Stimulated activated CD8-positive, alpha-beta memory T cell treated with anti-CD3 and anti-CD28 coated beads, Interleukin-12 subunit alpha, Interleukin-12 subunit beta, amount 100 ng/mL, for 24 hours (primary cell): ENCODE measurements around the gene TMCO6.
"Not testable (repeated sequence)": the region's sequence is repeated elsewhere in the genome, so short reads cannot be mapped to it uniquely, and the experiment has no call there.

Experiments
- DNase-seq: peaks from one replicate; pipeline ENCODE4 v3.0.0-alpha.2; 2020; ENCODE audit errors: extremely low read depth

Gene TMCO6

GRCh38 chr5:140639148-140639981, at the start of gene TMCO6:
Gene TMCO6 (plus strand): TSS chr5:140639451. CDS start chr5:140639528, 77 bp downstream.
- DNase-seq = peak; percentile 94

DNA sequence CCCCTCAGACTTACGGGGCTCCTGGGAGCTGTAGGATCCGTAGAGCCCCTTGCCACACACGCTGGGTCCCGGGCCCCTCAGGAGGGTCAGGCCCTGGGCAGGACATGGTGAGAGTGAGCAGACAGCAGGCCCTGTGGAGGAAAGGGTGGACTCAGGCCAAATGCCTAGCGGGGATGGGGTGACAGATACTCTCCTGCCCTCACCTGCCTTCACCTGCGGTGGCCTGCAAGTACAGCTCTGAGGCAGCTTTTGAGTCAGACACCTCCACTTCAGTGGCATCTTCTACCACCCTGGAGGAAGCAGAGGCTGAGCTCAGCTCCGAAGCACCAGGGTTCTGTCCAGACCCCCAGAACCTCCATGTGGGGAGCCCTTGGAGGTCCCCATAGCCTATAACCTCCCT, 48.4 kb upstream of the TMCO6 start:
- no peak for DNase-seq

- no peak for DNase-seq
These were observed 47.4 kb upstream of the TMCO6 start for GRCh38 chr5:140591747-140592372.

DNA sequence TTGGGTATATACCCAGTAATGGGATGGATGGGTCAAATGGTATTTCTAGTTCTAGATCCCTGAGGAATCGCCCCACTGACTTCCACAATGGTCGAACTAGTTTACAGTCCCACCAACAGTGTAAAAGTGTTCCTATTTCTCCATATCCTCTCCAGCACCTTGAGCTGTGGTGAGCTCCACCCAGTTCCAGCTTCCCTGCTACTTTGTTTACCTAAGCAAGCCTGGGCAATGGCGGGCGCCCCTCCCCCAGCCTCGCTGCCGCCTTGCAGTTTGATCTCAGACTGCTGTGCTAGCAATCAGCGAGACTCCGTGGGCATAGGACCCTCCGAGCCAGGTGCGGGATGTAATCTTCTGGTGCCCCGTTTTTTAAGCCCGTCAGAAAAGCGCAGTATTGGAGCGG, 46.2 kb upstream of the TMCO6 start:
- not testable (repeated sequence) for DNase-seq

DNA sequence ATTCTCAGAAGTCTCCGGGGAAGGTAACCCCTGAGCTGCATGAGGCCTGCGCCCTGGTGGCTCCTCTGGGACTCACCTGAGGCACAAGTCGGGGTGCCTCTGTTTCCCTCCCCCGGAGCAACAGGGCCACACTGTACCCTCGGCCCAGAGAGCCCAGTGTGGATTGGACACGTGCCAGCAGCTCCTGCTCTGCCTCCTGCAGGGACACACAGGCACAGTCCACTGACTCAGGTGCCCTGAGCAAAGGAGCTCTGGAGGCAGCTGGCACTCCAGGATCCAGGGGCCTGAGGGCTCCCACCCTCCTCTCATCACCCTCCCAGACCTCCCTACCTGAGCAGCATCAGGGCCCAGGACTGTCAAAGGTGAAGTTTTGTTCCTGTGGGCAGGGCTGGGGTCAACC, 45.1 kb upstream of the TMCO6 start:
- DNase-seq = no peak

DNA sequence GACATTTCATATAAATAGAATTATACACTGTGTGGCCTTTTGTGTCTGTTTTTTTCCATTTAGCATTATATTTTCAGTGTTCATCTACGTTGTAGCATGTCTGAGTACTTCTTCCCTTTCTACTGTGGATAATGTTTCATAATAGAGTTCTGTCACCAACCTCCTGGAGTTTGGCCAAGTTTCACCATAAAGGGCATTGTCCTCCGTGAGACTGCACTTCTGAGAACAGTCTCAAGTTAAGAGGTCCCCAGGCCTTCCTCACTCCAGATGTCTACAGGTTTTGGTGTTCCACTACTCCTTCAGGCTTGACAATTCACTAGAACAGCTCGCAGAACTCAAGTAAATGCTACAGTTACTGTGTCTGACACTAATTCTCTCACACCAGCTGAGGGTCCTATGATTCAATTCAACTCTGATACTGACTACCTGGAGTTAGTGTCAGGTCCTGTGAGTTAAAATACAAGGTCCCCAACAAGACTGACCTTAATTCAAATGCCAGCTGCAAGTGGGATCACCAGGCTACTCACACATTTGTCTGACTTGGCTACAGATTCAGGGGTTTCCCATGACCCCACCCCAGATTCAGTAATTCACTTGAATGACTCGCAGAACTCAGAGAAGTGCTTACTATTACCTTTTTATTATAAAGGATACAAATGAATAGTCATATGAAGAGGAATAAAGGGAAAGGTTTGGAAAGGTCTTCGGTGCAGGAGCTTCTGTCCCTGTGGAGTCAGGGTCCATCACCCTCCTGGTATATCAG, 43.5 kb upstream of the TMCO6 start:
- no peak for DNase-seq

GRCh38 chr5:140596321-140596741, 42.9 kb upstream of the TMCO6 start:
- no peak for DNase-seq

- DNase-seq = no peak
These were observed 40.4 kb upstream of the TMCO6 start for GRCh38 chr5:140598836-140599235.

GRCh38 chr5:140600096-140600495, 39.2 kb upstream of the TMCO6 start:
- DNase-seq = no peak

DNA sequence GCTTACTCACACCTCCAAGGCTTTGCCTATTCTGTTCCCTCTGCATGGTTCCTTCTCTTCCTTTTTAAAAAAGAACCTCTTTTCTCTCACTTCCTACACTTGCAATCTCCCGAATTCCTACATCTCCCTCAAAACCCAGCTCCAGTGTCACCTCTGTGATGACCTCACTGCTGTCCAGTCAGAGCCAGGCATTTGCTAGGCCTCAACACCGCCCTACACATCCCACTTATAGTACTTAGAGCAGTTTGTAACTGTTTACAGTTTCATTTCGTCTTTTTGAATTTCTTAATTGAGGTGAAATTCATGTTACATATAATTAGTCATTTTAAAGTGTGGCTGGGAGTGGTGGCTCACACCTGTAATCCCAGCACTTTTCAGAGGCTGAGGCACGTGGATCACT, 37.1 kb upstream of the TMCO6 start:
- no peak for DNase-seq

GRCh38 chr5:140603446-140603698, 35.9 kb upstream of the TMCO6 start:
- not testable (repeated sequence) for DNase-seq

GRCh38 chr5:140603734-140604133, 35.5 kb upstream of the TMCO6 start:
- DNase-seq = no peak

DNA sequence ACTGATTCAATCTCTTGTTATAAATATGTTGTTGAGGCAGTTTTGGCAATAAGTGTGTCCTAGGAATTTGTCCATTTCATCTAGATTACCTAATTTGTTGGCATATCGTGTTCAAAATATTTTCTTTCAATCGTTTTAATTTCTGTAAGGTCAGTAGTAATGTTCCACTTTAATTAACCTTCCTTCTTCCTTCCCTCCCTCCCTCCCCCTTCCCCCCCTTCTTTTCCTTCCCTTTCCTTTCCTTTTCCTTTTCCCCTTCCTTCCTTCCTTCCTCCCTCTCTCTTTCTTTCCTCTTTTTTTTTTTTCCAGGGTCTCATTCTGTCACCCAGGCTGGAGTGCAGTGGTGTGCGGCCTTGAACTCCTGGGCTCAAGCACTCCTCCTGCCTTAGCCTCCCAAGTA, 33.4 kb upstream of the TMCO6 start:
- no peak for DNase-seq

- DNase-seq = no peak
These were observed 32.2 kb upstream of the TMCO6 start for GRCh38 chr5:140607031-140607430.

DNA sequence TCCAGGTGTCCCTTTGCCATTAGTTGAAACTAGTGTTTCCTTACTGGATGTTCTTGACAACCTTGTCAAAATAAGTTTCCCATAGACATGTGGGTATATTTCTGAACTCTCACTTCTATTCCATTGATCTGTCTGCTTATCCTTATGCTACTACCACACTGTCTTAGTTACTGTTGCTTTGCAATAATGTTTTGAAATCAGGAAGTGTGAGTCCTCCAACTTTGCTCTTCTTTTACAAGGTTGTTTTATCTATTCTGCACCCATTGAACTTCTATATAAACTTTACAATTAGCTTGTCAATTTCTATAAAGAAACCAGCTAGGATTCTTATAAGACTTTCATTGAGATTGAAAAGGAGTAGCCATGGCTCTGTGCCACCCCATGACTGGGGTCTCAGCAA, 30.5 kb upstream of the TMCO6 start:
- DNase-seq = no peak

DNA sequence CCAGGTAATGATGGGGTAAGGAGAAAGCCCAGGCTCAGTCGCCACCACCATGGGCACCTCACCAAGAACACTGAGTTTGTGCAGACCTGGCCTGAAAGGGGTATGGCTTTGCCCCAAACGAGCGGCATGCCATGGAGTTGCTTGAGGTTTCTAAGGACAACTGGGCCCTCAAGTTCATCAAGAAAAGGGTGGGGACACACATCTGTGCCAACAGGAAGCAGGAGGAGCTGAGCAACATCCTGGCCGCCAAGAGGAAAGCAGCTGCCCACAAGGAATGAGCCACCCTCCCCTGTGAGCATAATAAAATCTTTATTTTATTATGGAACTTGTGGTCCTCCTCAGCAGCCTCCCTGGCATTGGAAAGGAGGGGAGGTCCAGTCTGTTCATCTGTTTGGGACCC, 30.1 kb upstream of the TMCO6 start:
- no peak for DNase-seq

GRCh38 chr5:140611020-140611521, 28.2 kb upstream of the TMCO6 start:
- DNase-seq = no peak

GRCh38 chr5:140622301-140622700, 16.9 kb upstream of the TMCO6 start:
- no peak for DNase-seq

- DNase-seq = not testable (repeated sequence)
These were observed 16.2 kb upstream of the TMCO6 start for GRCh38 chr5:140623061-140623460.

- not testable (repeated sequence) for DNase-seq
These were observed 14.4 kb upstream of the TMCO6 start for GRCh38 chr5:140624886-140625285.

- no peak for DNase-seq
These were observed 11.3 kb upstream of the TMCO6 start for GRCh38 chr5:140627972-140628371.

DNA sequence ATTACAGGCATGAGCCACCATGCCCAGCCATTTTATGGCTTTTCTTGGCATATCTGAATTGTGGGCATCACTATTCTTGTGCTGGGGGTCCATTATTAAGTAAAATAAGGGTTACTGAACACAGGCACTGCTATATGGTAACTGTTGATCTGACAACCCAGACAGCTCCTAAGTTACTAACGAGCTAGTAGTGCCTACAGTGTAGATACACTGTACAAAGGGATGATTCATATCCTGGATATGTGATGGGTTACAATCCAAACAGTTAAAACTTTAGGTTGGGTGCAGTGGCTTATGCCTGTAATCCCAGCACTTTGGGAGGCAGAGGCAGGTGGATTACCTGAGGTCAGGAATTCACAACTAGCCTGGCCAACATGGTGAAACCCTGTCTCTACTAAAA, 10.5 kb upstream of the TMCO6 start:
- DNase-seq = no peak
